Measurements from ENCODE around the gene PUSL1. TPM values are rescaled to one million over a fixed set of nuclear protein-coding genes. Genes with fewer than 3 reads are reported as not detected.

PUSL1 gene
- polyA plus RNA-seq, 1 donor (not counting 4 experiments of a cell fraction or from before 2014, with no cell fraction given): 11.4 TPM

- FAIRE-seq (no peak), DNase-seq (ENCODE audit: low read depth, low spot score) (no peak)
- Histone ChIP-seq H4K20me1 (ENCODE audit: control insufficient read depth, extremely low read depth, insufficient read depth, low read length) (peaks cover 8% of the 10 kb centered on the region), H3K4me3 (ENCODE audit: control insufficient read depth in 2 of 3, extremely low read depth in 1 of 3, insufficient read depth in 2 of 3, low read depth in 1 of 3, low read length in 3 of 3) (no peak overlapping the region), H3K79me2 (ENCODE audit: control insufficient read depth, insufficient read depth, low read length) (peaks cover 29% of the 10 kb centered on the region), H3K36me3 (ENCODE audit: control insufficient read depth in 2 of 2, extremely low read depth in 1 of 2, insufficient read depth in 2 of 2, low read length in 2 of 2) (peaks cover 32 to 34% of the 10 kb centered on the region in 2 experiments), H3K27ac (ENCODE audit: control insufficient read depth, insufficient read depth, low read length) (no peak overlapping the region), H2AFZ (ENCODE audit: control insufficient read depth, low read length) (no peak overlapping the region), H3K9ac (ENCODE audit: control insufficient read depth, extremely low read depth, insufficient read depth, low read length) (no peak overlapping the region), H3K4me1 (ENCODE audit: control insufficient read depth, extremely low read depth, insufficient read depth, low read length) (peaks cover 24% of the 10 kb centered on the region), H3K9me3 (ENCODE audit: control insufficient read depth, low read depth, low read length) (no peaks in the 10 kb centered on the region), H3K9me1 (ENCODE audit: control insufficient read depth, extremely low read depth, insufficient read depth, low read length) (no peaks in the 10 kb centered on the region), H3K27me3 (ENCODE audit: control insufficient read depth, extremely low read depth, insufficient read depth, low read length) (no peaks in the 10 kb centered on the region), H3K4me2 (ENCODE audit: control insufficient read depth, extremely low read depth, insufficient read depth, low read depth, low read length) (no peak overlapping the region)
- no peak for TF ChIP-seq CTCF (optimal IDR thresholded peaks at IDR 0.05 in 1 of 3, IDR thresholded peaks at IDR 0.05 in 1 of 3, conservative IDR thresholded peaks at IDR 0.05 in 1 of 3; ENCODE audit: extremely low read depth in 1 of 3, insufficient read depth in 2 of 3, low read length in 3 of 3)
- TF ChIP-seq EZH2 (IDR thresholded peaks at IDR 0.05; ENCODE audit: low read length): no peak
- dilution Hi-C loops (cut with MboI; ENCODE audit: extremely low pct_ligation_motif_present, low sequenced_read_pairs): no loop called here
Measured at GRCh38 chr1:1311107-1312104, 3.0 kb downstream of the PUSL1 start.

GRCh38 chr1:1312450-1313314 lies 4.3 kb downstream of the PUSL1 start:
- no peaks in the 10 kb centered on the region for H3K9me1 ChIP-seq (ENCODE audit: control insufficient read depth, extremely low read depth, insufficient read depth, low read length)
- H4K20me1 ChIP-seq (ENCODE audit: control insufficient read depth, extremely low read depth, insufficient read depth, low read length): peaks cover 8% of the 10 kb centered on the region
- dilution Hi-C loops (cut with MboI; ENCODE audit: extremely low pct_ligation_motif_present, low sequenced_read_pairs): no loop called here
- no peaks in the 10 kb centered on the region for H3K9me3 ChIP-seq (ENCODE audit: control insufficient read depth, low read depth, low read length)
- TF ChIP-seq EZH2 (IDR thresholded peaks at IDR 0.05; ENCODE audit: low read length) (no peak), CTCF (optimal IDR thresholded peaks at IDR 0.05 in 1 of 3, IDR thresholded peaks at IDR 0.05 in 1 of 3, conservative IDR thresholded peaks at IDR 0.05 in 1 of 3; ENCODE audit: extremely low read depth in 1 of 3, insufficient read depth in 2 of 3, low read length in 3 of 3) (no peak)
- H3K9ac ChIP-seq (ENCODE audit: control insufficient read depth, extremely low read depth, insufficient read depth, low read length): no peak overlapping the region
- peaks cover 27% of the 10 kb centered on the region for H3K79me2 ChIP-seq (ENCODE audit: control insufficient read depth, insufficient read depth, low read length)
- no peaks in the 10 kb centered on the region for H3K27me3 ChIP-seq (ENCODE audit: control insufficient read depth, extremely low read depth, insufficient read depth, low read length)
- no peak overlapping the region for H2AFZ ChIP-seq (ENCODE audit: control insufficient read depth, low read length)
- H3K4me1 ChIP-seq (ENCODE audit: control insufficient read depth, extremely low read depth, insufficient read depth, low read length): peaks cover 18% of the 10 kb centered on the region
- no peak overlapping the region for H3K27ac ChIP-seq (ENCODE audit: control insufficient read depth, insufficient read depth, low read length)
- H3K36me3 ChIP-seq (ENCODE audit: control insufficient read depth in 2 of 2, extremely low read depth in 1 of 2, insufficient read depth in 2 of 2, low read length in 2 of 2): peaks cover 33 to 39% of the 10 kb centered on the region in 2 experiments
- DNase-seq (ENCODE audit: low read depth, low spot score) (no peak), FAIRE-seq (no peak)
- no peak overlapping the region for H3K4me2 ChIP-seq (ENCODE audit: control insufficient read depth, extremely low read depth, insufficient read depth, low read depth, low read length)
- H3K4me3 ChIP-seq (ENCODE audit: control insufficient read depth in 2 of 3, extremely low read depth in 1 of 3, insufficient read depth in 2 of 3, low read depth in 1 of 3, low read length in 3 of 3): no peak overlapping the region

Data from keratinocyte (primary cell).